HG02970 (cell line): ENCODE data around the gene STUM.
"Not testable (repeated sequence)": the region's sequence is repeated elsewhere in the genome, so short reads cannot be mapped to it uniquely, and the experiment has no call there.

Experiments
- ATAC-seq: cut with Tn5 transposase; IDR thresholded peaks from one replicate; pipeline ENCODE4 v1.9.1; 2021; ENCODE audit warnings: mild to moderate bottlenecking, moderate library complexity, moderate number of reproducible peaks; ENCODE audit not compliant: unreplicated experiment, low FRiP score

STUM gene

GRCh38 chr1:226548256-226549093 lies at the start of gene STUM:
TSS of gene STUM (plus strand) at chr1:226548764. CDS start at chr1:226548905, 141 bp downstream.
- no peak for ATAC-seq

GRCh38 chr1:226499699-226500098 lies 48.9 kb upstream of the STUM start:
- not testable (repeated sequence) for ATAC-seq

DNA sequence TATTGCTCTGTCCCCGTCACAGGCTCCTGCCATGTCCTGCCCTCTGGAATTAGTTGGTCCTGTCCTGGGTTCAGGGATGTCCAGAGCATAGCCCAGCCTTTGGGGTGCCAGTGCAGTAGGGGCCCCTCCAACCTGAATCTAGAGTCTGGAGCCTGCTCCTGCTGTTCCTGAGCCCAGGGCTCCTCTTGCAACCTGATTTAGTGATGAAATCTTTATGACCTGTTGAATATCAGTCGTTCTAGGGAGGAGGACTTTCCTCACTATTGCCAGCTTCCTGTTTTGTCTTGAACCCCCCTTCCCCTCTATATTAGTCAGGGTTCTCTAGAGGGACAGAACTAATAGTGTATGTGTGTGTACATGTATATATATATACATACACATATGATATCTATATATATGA lies 42.5 kb upstream of the STUM start:
- ATAC-seq, result no peak

DNA sequence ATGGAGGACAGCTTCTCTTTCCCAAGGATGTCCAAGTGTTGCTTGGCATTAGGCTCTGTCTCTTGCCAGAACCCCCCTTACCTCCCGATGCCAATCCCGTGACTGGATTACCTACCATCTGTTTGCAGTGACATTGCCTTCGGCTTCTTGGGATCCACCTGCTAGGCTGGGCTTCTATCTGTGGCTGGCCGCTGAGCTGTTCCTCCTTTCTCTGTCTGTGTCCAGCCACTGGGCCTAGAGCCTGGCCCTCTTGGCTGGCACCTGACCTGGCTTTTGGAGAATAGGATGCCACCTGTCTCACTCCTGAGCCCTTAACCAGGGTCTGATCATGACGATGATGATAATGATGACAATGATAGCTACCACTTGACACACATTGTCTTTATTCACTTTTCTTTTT lies 41.6 kb upstream of the STUM start:
- ATAC-seq, result no peak

DNA sequence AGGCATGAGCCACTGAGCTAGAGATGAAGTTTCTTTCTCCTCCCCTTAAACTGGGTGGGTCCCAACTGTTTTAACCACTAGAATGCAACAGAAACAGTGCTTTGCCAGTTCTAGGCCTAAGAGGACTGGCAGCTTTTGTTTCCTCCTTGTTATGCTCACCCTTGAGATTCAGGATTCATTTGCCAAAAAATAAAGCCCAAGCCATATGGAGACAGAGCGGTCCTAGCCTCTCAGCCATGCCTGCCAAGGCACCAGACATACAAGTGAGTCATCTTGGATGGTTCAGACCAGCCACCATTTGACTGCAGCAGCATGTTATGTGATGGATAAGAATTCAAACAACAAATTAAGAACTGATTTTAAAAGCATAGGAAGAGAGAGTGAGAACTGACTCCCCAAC lies 38.1 kb upstream of the STUM start:
- ATAC-seq, result no peak

DNA sequence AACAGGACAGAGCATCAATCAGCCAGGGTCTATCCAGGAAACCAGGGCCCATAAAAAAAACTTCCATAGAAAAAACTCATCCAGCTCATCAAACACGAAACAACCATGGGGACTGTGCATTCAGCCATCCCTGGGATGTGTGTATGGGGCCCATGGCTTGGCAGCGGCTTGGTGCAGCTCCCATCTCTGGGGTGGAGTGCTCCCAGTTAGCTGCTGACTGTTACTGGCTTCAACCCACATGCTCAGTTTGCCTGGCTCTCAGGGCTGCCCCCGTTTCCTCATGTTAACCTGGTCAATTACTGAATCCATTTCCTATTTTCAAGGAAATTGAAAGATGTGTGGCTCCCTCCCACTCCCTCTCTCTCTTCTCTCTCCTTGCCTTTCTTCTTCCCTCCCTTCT lies 37.3 kb upstream of the STUM start:
- ATAC-seq, result no peak

DNA sequence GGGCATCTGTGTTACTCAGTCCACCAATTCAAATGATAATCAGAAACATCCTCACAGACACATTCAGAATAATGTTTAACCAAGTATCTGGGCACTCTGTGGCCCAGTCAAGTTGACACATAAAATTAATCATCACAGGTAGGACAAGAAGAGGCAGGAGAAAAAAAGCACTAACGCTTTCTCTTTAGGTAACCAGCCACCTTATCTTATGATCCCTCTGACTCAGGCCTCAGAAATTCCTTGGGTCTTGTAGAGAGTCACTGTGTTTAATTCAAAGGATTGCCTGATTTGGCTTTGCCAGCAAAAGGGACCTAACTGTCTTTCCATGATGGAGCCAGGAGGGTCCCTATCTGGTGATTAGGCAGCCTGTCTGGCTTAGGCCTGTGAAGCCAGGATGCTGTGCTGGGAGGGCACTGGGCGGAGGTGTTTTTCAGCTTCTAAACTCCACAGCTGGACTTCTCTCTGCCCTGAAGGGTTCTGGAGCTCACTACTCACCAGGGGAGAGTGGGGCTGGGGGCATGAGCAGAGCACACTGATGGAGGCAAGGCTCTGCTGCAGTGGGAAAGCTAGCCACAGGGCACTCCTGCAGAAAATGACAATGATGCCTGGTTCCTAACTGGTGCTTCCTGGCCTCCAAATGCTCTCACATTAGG lies 36.4 kb upstream of the STUM start:
- no peak for ATAC-seq

- ATAC-seq, result no peak
These were observed 30.2 kb upstream of the STUM start for GRCh38 chr1:226518375-226518774.

GRCh38 chr1:226519135-226519534 lies 29.4 kb upstream of the STUM start:
- no peak for ATAC-seq

DNA sequence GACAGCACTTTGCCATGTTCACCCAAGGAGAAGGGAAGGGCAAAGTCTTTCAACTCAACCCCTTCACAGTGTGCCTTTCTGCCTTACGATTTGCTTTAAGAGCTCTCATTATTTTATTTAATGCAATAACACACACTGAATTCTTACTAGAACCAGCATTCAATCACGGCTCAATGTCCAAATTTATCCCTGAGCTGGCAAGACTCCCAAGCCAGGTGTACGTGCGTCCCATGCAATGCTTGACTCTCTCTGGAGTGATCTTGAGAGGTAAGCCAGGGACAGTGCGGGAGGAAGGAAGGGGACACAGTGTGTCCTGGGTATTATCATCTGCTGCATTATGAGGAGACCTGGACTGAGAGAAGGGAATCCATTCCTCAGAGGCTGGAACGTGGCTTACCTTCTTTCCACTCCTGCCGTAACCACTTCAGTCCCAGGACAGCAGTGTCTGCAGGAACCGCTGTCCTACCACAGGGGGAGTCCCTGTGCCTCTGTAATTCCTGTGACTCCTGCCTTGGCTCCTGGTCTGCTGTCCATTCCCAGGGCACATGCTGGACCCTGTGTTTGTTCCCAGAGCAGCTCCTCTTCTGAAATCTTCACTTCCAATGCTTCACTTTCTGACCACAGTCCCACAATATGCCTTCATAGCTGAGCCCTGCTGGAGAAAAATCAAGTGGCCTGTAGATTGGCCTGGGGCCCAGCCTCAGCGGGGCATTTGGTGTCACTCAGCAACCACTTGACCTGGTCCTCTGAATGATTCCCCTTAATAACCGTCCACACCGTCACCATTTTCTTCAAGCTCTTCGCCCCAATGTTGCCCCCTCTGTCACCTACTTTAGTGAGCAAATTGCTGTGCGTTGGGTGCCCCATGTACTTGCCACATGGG lies 28.6 kb upstream of the STUM start:
- no peak for ATAC-seq

DNA sequence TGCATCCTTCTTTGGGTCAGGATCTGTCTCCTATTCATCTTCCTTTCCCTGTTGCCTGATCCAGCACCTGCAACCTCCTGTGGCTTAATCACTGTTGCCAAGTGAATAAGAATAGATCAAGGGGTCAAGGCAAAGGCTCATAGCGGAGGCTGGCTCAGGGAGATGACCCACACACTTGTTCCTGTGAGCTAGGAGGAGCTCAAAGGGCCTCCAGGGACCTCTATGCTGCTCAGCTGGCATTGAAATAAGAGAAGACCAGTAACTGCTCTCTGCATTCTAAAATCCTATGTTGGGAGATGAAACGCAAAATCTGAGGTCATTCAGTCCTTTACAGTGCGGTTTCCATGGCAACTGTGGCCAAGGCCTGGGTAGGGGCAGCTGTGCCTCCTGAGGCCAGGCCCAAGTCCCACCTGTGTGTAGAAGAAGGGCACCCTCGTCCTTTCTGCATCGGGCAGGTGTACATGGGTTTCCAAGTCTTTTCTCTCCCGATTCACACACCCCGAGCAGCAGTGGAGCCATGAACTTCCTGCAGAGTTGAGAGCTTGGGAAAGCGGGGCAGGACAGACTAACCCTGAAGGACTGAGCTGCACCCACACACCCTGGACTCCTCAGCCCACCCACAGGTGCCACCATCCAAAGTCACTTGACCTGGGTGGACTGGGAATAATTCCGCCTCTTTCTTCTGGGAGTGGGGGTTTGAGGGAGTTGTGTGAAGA lies 27.8 kb upstream of the STUM start:
- ATAC-seq, result no peak

GRCh38 chr1:226523646-226524406 lies 24.7 kb upstream of the STUM start:
- ATAC-seq, result no peak

DNA sequence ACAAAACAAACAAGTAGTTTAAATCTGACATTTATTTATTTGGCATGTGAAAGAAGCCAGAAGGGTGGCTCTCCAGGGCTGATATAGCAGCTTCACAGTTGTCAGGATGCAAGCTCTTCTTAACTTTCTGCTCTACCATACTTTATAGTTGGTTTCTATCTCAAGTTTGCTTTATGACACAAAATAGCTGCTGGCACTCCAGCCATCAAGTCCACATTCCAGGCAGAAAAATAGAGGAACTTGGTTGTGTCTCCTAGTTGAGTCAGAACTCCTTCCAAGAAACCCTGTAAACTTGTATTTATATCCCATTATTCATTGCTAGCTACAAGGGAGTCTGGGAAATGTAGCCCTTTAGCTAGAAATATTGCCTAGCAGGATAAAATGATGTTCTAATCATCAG lies 24.0 kb upstream of the STUM start:
- ATAC-seq, result no peak

GRCh38 chr1:226525750-226526149 lies 22.8 kb upstream of the STUM start:
- ATAC-seq, result no peak

DNA sequence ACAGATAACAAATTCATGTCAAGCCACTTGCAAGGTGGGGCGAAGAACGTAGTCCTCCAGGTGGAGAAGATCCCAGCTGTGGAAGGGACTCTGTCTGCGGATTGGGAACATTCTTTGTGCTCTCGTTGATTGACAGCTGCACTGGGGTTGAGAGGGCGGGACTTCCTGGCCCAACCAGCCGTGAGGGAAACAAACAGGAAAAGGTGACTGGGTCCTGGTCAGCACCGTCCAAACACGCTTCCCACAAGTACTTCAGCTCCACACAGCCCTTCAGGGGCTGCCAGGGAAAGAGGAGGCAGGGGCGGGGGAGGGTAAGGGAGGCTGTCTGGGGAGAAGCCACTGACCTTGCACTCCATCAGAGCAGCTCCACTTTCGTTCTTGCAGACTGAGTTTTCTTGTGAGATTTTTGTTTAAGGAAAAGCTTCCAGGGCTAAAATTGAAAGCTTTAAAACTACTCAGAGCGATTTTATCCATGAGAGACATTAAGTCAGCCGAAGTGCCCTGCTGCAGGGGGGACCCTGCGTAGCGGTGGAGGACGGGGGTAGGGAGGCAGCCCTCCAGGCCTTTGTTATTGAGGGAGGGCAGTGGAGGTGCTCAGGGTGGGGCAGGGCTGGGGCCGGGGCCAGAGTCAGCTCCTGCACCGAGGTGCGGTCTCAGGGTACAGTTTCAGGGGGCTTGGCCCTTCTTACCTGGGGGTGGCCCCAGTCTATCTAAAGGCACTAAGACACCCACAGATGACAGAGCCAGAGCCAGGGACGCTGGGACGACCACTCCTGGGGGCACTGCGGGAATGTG lies 21.6 kb upstream of the STUM start:
- ATAC-seq, result no peak

- no peak for ATAC-seq
These were observed 18.7 kb upstream of the STUM start for GRCh38 chr1:226529891-226530290.

GRCh38 chr1:226530591-226530990 lies 18.0 kb upstream of the STUM start:
- ATAC-seq, result no peak

GRCh38 chr1:226531360-226532093 lies 17.0 kb upstream of the STUM start:
- no peak for ATAC-seq
